Activated CD8-positive, alpha-beta memory T cell treated with anti-CD3 and anti-CD28 coated beads, Interleukin-2, amount 50 U/mL, for 1 hour (primary cell): Measurements from ENCODE around the gene CELSR1.
"Not testable (repeated sequence)": the region's sequence is repeated elsewhere in the genome, so short reads cannot be mapped to it uniquely, and the experiment has no call there.

ENCODE experiments used
- DNase-seq: peaks from one replicate; pipeline ENCODE4 v3.0.0-alpha.2; 2020; ENCODE audit errors: extremely low read depth

The CELSR1 gene

GRCh38 chr22:46514592-46515207 is 22.7 kb downstream of the CELSR1 start:
- no peak for DNase-seq

- no peak for DNase-seq
Measured at GRCh38 chr22:46513908-46514550, 23.4 kb downstream of the CELSR1 start.

GRCh38 chr22:46512683-46513082 is 24.7 kb downstream of the CELSR1 start:
- no peak for DNase-seq

GRCh38 chr22:46512039-46512370 is 25.4 kb downstream of the CELSR1 start:
- DNase-seq, result no peak

GRCh38 chr22:46511151-46512038 is 26.0 kb downstream of the CELSR1 start:
- DNase-seq, result no peak

- DNase-seq, result no peak
Measured at GRCh38 chr22:46509416-46510089, 27.9 kb downstream of the CELSR1 start.

GRCh38 chr22:46508491-46508999 is 28.9 kb downstream of the CELSR1 start:
- DNase-seq, result no peak

GRCh38 chr22:46507451-46508425 is 29.7 kb downstream of the CELSR1 start:
- DNase-seq, result no peak

GRCh38 chr22:46504584-46504983 is 32.8 kb downstream of the CELSR1 start:
- DNase-seq, result no peak

GRCh38 chr22:46502440-46503175 is 34.8 kb downstream of the CELSR1 start:
- no peak for DNase-seq

- DNase-seq, result no peak
Measured at GRCh38 chr22:46501701-46502100, 35.7 kb downstream of the CELSR1 start.

- DNase-seq, result not testable (repeated sequence)
Measured at GRCh38 chr22:46501265-46501664, 36.2 kb downstream of the CELSR1 start.

- no peak for DNase-seq
Measured at GRCh38 chr22:46500201-46500600, 37.2 kb downstream of the CELSR1 start.

GRCh38 chr22:46499805-46500189 is 37.6 kb downstream of the CELSR1 start:
- no peak for DNase-seq

- no peak for DNase-seq
Measured at GRCh38 chr22:46491946-46492345, 45.5 kb downstream of the CELSR1 start.

- DNase-seq, result no peak
Measured at GRCh38 chr22:46490538-46490937, 46.9 kb downstream of the CELSR1 start.

- DNase-seq, result no peak
Measured at GRCh38 chr22:46486996-46487717, 50.3 kb downstream of the CELSR1 start.

- no peak for DNase-seq
Measured at GRCh38 chr22:46484861-46485595, 52.4 kb downstream of the CELSR1 start.
